ENCODE measurements around the gene DDIT4.
"Not testable (repeated sequence)": the region's sequence is repeated elsewhere in the genome, so short reads cannot be mapped to it uniquely, and the experiment has no call there.

The DDIT4 gene

DNA sequence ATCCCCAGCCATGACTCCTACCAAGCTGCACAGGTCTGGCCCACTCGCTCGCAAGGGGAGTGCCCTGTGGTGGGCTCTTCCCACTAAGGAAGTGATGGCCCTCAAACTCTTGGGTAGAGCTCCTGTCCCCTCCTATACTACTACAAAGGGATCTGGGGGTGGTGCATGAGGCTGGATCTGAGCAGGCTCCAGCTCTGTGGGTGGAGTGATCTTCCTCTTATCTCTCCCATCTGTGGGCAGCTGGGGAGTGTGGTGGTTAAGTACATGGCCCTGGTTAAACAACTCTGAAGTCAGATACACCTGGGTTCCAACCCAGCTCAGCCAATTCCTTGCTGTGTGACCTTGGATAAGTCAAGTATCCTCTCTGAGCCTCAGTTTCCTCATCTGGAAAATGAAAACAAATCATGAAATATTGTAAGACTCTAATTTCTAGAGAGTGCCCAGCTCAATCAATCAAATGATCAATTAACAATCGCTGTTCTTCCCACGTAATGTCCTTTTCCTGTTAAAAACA, 17.4 kb downstream of the DDIT4 start:
- no peak for DNase-seq (ENCODE audit: low read depth in 2 of 3, low spot score in 1 of 3)

DNA sequence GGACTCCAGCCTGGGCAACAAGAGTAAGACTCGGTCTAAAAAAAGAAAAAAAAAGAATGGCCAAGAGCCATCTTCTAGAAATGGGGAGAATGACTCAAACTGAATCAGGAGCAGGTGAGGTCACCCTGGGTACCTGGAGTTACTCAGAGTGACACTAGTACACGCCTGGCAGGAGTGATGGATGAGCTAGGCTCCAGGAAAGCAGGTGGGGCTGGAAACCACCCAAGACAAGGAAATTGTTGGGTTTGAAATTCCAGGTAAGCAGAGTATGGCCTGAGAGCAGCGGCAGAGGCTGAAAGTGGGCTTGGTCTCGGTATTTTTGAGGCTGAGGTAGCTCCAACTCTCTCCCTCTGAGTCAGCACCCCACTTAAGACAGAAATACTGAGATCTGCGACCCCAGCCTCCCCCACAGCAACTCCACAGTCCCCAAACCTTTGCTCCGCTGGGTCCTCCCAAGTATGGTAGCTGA, 18.5 kb downstream of the DDIT4 start:
- DNase-seq (ENCODE audit: low read depth in 2 of 3, low spot score in 1 of 3): peak in 1 of 3 donors; percentile 54

DNA sequence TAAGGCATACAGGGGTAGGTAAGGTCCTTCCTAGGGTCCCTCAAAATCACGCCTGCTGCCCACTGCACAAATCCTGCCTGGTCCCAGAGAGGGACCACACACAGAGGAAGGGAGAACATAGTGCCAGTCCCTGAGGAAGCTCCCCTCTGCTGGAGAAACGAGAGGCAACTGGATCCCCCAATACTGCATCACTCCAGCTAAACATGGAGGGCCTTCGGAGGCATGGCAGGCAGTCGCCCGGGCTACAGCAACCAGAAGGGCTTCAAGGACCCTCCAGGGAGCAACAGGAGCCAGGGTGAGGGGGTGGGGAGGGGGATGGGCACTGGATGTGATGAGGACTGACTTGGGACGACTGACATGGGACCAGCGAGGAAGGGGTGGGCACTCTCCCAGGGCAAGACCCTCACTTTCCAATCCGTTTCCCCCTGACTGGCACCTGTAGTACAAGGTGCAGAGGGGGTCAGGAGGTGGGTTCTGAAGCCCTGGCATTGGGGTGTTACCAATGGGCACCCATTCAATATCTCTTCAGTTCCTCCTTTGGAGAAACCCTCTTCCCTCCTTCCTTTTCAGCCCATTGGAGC, 21.7 kb downstream of the DDIT4 start:
- DNase-seq (ENCODE audit: low read depth in 2 of 3, low spot score in 1 of 3): no peak

DNA sequence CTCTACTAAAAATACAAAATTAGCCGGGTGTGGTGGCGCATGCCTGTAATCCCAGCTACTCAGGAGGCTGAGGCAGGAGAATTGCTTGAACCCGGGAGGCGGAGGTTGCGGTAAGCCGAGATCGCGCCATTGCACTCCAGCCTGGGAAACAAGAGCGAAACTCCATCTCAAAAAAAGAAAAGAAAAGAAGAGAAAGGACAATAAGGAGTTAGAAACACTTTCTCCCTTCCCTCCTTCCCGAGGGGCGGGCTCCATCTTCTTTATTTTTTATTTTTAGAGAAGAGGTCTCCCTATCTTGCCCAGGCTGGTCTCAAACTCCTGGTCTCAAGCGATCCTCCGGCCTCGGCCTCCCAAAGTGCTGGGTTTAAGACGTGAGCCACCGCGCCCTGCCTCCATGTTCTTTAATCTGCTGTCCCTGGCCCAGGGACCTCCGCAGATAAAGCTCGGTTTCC, 23.1 kb downstream of the DDIT4 start:
- DNase-seq (ENCODE audit: low read depth in 2 of 3, low spot score in 1 of 3): not testable (repeated sequence)

DNA sequence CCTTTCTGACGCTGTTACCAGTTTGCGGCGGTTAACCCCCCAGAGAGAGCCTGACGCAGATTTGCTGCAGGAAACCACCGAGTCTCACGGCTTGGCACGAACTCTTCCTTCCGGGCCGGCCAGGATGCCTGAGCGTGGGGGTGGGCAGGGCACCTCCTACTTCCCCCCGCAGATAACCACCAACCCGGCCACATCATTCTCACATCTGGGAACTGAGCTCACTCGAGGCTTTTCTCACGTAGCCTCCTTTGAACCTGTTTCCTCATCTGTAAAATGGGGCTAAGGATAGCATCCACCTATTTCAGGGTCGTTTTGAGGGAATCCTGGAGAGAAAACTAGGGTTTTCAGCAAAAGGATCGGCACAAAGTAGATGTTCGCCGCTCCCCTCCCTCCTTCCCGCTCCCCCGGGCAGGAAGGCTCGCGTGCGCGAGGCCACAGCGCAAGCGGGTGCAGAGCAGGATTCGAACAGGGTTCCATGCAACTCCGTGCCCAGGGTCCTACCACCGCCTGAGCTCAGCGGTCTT, 23.6 kb downstream of the DDIT4 start:
- DNase-seq (ENCODE audit: low read depth in 2 of 3, low spot score in 1 of 3): peak; percentile 90 to 98 (median 96)

DNA sequence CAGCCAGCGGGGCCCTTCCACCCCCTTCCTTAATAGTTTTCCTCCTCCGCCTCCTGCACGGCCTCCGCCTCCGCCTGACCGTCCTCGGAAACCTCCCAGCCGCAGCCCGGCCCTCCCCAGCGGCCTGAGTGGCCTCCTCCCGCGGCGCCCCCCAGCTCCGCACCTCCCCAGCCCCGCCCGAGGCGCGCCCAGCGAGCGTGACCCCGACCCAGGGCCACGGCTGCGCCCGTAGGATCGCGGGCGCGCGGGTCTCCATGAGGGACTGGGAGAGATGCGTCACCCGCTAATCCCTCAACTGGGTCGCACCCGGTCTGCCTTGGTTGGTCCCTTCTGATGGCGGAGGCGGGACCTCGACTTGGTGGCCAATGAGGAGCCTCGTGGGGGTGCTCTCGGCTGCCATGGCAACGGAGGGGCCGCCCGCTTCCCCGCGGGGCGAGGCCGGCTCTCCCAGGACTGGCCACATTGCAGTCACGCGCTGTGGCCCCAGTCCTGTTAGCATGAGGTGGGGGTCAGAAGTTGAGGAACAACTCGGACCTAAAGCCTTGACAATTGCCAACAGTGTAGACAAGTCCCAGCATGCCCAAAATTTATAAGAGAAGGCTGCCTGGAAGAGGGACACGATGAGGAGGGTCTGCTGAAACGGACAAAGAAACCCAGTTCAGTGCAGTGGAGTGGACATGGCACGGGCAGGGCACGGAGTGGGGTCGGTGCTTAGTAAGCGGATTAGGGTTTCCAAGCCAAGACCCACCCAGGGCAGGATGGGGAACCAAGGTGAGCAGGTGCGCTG, 24.3 kb downstream of the DDIT4 start:
- peak; percentile 90 to 95 (median 93) for DNase-seq (ENCODE audit: low read depth in 2 of 3, low spot score in 1 of 3)

DNA sequence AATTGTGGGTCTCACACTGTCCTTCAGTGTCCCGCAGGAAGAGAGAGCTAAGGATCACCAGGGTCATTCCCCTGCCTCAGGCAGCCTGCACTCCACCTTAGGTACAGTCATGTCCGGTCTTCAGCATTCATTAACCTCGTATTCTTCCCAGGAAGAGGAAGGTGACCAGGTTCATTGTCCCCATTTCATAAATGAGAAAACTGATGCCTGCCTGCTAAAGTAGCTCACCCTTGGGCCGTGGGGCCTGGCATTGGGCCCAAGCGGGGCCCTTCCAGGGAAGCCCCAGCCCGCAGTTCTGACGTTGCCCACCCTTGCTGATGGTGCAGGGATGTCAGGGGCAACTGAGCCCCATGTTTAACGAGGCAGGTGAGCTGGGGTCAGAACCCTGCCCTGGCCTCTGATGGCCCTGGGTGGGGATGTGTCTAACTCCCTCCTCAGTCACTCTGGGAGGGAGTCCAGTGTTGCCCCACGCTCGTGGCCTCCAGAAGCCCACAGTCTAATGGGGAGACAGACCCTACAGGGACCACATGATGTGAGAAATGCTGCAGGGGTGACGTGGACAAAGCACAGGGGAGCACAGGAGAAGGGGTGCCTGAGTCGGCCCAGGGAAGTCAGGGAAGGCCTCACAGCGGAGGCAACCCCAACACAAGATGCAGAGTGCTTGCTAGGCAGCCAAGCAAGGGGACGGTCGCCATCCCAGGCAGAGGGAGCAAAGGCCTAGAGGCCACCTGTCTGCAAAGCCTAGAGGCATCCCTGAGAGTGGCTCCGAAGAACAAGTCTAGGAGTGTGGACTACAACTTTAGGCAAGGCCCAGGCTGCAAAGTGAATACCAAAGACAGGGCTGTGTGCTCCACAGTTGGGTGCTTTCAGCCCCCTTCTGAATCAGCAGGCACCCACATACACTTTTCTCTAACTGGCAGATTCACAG, 25.1 kb downstream of the DDIT4 start:
- no peak for DNase-seq (ENCODE audit: low read depth in 2 of 3, low spot score in 1 of 3)

DNA sequence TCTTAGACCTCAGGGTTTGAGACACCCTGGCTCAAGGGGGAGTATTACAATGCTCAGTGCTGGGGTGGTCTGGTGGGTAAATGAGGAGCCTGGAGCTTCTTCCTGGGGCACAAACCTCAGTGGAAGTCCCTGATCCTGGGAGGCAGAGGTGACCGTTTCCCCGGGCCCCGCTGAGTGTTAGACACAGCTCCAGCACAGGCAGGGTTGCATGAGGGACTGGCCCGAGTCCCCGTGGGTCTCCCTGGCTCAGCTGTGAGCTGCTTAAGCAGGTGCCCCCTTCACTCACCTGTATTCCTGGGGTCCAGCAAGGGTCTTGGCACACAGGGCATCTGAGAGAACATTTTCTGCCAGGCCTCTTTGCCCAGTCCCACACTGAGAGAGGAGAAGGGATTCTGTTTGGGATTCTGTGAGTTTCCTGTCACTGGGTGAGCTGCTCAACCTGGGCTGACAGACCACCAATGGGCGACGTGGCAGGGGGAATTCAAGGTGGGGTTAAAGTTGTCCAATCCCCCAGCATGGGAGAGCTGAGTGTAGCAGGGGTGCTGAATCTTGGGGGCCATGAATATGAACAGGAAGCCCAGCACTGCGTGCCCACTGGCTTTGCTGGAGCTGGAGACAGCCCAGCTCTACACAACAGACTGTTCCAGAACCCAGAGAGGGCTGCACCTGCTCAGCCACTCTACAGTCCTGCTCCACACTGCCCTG, 29.9 kb downstream of the DDIT4 start:
- DNase-seq (ENCODE audit: low read depth in 2 of 3, low spot score in 1 of 3): no peak

DNA sequence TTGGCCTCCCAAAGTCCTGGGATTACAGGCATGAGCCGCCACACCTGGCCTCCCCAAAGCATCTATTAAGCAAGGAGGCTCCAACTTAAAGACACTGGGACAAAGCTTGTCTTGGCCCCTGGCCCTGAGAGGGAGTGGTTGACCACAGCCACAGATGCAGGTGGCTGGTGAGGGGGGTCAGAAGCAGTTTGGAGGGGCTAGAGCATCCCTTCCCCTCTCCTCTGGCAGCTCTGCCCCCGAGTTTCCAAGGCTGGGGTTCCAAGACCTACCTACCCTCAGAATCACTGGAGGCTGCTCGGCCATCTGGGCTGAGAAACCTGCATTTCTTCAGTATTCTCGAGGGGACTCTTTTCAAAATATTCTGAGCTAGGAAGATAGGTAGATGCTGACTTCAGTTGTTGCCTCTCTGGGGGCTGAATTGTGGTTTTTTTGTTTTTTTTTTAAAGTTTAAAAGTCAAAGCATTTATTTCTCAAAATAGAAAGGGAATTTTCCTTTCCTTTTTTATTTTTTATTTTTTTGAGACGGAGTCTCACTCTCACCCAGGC, 32.6 kb downstream of the DDIT4 start:
- DNase-seq (ENCODE audit: low read depth in 2 of 3, low spot score in 1 of 3): no peak

DNA sequence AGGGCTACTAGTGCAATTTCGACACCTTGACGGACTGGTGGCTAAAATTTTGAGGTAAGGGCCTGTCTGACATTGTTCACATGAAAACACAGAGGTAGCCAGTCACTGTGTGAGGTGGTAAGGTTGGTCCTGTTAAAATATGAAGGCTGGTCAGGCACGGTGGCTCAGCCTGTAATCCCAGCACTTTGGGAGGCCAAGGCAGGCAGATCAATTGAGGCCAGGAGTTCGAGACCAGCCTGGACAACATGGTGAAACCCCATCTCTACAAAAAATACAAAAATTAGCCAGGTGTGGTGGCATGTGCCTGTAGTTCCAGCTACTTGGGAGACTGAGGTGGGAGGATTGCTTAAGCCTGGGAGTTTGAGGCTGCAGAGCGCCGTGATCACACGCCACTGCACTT, 34.0 kb downstream of the DDIT4 start:
- DNase-seq (ENCODE audit: low read depth in 2 of 3, low spot score in 1 of 3): not testable (repeated sequence)

DNA sequence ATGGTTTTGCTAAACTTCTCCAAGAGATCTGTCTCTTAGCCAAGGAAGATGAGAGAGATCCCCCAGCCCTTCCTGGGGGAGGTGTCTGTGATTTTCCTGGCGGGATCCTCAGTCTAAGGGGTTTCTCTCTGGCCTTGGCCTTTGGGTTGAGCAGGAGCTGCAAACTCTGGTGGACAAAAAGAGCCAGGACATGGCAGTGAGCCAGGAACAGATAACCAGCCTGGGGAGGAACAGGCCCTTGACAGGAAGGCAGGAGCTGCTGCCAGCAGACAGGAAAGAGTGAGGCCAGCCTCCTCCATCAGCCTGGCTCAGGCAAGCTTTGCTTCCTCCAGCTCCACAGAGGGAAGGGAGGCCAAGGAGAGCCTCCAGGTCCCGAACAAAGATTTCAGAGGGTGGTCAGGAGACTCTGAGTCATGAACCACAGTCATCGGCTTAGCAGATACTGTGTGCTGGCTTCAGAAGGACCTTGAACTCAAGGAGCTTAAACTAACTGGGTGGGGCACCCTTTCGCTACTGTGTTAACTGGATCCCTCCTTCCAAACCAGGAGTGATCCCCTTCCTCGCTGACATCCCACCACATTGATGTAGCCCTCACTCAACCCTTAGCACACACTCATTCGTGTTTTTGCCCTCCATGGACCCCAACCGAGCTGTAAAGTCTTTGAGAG, 34.7 kb downstream of the DDIT4 start:
- no peak for DNase-seq (ENCODE audit: low read depth in 2 of 3, low spot score in 1 of 3)

DNA sequence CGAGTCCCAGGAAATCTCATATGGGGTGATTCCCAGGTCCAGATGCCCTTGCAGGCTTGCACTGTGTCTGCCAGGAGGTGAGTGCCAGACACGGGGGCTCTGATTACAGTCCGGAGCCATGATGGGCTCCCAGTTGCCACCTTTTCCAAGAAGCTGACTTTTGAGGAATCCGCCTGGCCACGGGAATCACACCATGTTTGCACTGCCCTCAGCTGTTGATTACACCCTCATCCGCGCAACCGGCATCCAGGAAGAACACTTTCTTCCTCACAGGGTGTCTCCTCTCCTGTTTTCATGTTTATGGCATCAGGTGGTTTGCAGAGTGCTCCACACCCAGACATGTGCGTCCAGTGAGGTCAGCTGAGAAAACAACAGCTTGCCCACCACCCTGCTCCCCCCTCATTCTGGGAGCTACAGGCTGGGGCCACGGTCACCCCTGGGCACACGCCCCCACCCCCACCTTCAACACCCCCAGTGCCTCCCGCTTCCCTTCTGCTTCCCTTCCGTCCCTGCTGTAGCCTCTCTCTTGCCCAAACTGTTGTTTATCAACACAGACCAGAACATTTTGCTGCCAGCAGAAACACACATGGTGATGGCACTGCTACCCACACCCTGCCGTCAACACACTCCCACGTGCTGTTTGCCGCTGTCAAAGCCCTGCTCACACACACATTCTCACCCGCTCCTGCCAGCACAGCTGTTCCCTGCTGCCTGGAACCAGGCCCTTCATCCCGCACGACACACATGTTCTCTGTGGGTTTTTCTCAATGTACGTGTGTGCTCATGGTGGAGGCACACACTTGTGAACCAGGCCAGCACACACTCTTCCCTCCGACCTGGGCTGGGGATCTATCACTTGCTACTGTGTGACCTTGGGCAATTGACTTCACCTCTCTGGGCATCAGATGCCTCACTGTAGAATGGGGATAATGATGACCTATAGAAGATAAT, 35.8 kb downstream of the DDIT4 start:
- DNase-seq (ENCODE audit: low read depth in 2 of 3, low spot score in 1 of 3): no peak

DNA sequence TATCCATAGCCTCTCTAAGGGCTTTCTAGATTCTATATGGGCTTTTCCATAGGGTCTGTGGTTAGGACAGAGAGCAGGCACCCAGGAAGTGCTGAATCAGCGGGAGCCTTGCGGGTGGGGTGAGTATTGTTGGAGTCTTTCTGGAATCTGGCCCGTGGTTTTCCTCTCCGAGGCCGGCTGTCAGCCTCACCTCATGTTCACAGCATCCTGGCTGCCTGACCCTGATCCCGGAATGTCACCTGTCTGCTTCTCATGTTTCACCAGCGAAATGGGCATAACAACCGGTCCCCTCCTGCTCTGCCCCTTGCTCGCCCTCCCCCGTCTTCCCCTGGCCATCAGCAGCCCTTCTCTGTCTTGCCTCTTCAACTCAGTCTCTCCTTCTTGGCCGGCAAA, 36.5 kb downstream of the DDIT4 start:
- no peak for DNase-seq (ENCODE audit: low read depth in 2 of 3, low spot score in 1 of 3)

DNA sequence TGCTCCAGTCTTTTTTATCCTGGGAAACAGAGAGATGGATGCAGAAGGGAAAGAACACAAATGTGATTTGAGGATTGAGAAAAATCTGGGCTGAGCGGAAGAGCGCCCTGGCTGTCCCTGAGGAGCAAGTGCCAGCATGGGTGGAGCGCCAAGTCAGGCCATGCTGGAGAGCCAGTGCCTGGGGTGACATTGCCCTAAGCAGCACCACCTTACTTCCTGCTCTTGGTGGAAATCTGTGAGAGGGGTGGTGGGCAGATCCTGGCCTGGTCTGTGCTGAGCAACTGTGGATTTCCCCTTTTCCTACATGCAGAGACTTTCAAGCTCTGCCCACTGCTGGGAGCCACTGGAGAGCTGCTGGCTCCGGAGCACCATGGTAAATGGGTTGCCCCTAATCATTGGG, 36.9 kb downstream of the DDIT4 start:
- no peak for DNase-seq (ENCODE audit: low read depth in 2 of 3, low spot score in 1 of 3)

DNA sequence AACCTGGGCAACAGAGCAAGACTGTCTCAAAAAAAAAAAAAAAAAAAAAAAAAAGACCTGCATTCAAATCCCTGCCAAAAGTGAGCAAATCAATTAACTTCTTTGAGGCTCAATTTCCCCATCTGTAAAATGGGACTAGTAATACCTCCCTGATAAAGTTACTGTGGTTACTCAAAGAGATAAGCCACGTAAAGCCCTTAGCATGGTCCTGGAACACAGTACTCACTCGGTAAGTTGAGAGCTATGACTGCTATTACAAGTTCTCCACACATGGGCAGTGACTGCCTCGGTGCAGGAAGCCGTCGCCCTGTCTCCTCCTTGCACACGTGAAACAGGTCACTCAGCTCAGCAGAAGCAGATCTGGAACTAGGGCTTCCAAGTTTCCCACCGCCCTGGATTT, 37.9 kb downstream of the DDIT4 start:
- DNase-seq (ENCODE audit: low read depth in 2 of 3, low spot score in 1 of 3): no peak

DNA sequence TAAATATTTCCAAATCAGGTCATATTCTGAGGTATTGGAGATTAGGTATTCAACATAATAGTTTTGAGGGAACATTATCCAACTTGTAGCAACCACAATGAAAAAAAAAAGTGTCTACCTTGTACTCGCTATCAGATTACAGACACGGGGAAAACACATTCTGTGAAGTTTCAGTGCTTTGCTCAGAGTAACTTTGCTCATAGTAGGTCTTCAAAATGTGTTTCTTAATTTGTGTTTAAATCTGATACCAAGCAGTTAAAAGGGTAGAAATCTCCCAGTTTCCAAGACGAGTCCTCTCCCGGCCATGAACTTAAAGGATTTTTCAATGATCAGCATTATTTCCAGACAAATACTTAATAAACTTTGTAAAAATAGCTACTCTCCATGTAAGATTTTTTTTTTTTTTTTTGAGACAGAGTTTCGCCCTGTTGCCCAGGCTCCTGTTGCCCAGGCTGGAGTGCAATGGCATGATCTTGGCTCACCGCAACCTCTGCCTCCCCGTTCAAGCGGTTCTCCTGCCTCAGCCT, 39.2 kb downstream of the DDIT4 start:
- DNase-seq (ENCODE audit: low read depth in 2 of 3, low spot score in 1 of 3): no peak

DNA sequence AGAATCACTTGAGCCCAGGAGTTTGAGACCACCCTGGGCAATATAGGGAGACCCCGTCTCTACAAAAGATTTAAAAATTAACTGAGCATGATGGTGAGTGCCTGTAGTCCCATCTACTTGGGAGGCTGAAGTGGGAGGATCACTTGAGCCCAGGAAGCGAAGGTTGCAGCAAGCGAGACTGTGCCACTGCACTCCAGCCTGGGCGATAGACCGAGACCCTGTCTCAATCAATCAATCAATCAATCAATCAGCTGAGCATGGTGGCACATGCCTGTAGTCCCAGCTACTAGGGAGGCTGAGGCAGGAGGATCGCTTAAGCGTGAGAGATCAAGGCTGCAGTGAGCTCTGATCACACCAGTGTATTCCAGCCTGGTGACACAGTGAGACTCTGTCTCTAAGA, 40.5 kb downstream of the DDIT4 start:
- no peak for DNase-seq (ENCODE audit: low read depth in 2 of 3, low spot score in 1 of 3)

DNA sequence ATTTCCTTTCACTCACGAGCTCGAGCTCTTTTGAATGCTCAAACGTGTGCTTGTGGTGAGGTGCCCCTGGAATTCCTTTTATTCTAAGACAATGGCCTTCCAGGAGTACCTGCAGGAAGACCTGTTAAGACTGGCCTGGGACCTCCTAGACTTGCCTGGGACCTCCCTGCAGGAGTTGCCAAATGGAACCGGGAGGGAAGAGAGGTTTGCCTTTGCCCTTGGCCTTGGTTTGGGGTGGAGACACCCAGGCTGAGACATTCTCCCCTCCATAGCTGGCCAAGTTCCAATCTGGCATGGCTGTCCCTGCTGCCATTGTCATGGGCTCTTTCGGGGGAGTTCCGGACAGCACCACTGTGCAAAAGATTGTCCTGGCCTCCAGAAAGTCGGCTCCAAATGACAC, 41.3 kb downstream of the DDIT4 start:
- no peak for DNase-seq (ENCODE audit: low read depth in 2 of 3, low spot score in 1 of 3)
